Brain microvascular endothelial cell (primary cell): ENCODE data around the gene KIF13A.

Experiments
- DNase-seq: peaks from one replicate; pipeline ENCODE4 v3.0.0-alpha.2; 2020
- H3K27ac ChIP-seq: fragments of 250-450 bp; sonication (Bioruptor Pico); 2 replicates; pipeline ENCODE4 v1.5.1; 2020; ENCODE audit warnings: mild to moderate bottlenecking, moderate library complexity
- H3K27me3 ChIP-seq: fragments of 250-450 bp; sonication (Bioruptor Pico); replicated peaks from 2 replicates; pipeline ENCODE4 v1.5.1; 2020; ENCODE audit warnings: mild to moderate bottlenecking
- H3K36me3 ChIP-seq: fragments of 250-450 bp; sonication (Bioruptor Pico); replicated peaks from 2 replicates; pipeline ENCODE4 v1.5.1; 2020; ENCODE audit warnings: mild to moderate bottlenecking
- H3K4me3 ChIP-seq: 2 replicates; pipeline ENCODE4 v1.5.1; 2011; ENCODE audit warnings: low read depth, mild to moderate bottlenecking, control low read depth, low read length, moderate library complexity
- CTCF ChIP-seq: IDR thresholded peaks from 2 replicates; pipeline ENCODE4 v1.5.1; 2011; ENCODE audit warnings: low read depth, mild to moderate bottlenecking, moderate library complexity, low read length, control low read depth, inconsistent platforms; ENCODE audit errors: missing control alignments
- in situ Hi-C: cut with HindIII; loops from 2 replicates; pipeline ENCODE4 v1.10.0; 2017; ENCODE audit warnings: low sequenced_read_pairs, low pct_ligation_motif_present

KIF13A gene

DNA sequence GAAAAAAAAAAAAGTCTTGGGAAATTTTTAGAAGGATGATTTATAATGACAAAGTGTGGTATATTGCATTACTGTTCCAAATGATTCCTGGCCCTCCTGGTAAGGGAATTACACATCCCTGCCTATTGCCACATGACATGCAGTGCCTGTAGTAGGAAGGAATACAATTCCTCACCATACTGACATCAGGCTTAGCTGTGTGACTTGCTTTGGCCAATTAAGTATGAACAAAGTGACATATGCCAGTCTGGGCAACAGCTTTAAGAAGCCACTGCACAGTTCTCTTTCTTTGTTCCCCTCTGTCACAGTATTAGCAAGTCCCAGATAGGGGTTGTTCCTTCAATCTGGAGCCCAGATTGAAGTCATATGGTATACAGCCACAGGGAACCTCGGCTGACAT lies 100.5 kb downstream of the KIF13A start:
- no peak overlapping the region for H3K27ac ChIP-seq
- no peak for TF ChIP-seq CTCF
- DNase-seq = no peak
- H3K4me3 ChIP-seq = no peak overlapping the region
- H3K27me3 ChIP-seq = no peaks in the 10 kb centered on the region
- in situ Hi-C loops = no loop called here
- H3K36me3 ChIP-seq = no peaks in the 10 kb centered on the region

- TF ChIP-seq CTCF = no peak
- H3K36me3 ChIP-seq = no peaks in the 10 kb centered on the region
- DNase-seq = no peak
- in situ Hi-C loops = no loop called here
- no peaks in the 10 kb centered on the region for H3K27me3 ChIP-seq
- H3K4me3 ChIP-seq = no peak overlapping the region
- H3K27ac ChIP-seq = no peak overlapping the region
These were observed 101.4 kb downstream of the KIF13A start for GRCh38 chr6:17885889-17886576.

DNA sequence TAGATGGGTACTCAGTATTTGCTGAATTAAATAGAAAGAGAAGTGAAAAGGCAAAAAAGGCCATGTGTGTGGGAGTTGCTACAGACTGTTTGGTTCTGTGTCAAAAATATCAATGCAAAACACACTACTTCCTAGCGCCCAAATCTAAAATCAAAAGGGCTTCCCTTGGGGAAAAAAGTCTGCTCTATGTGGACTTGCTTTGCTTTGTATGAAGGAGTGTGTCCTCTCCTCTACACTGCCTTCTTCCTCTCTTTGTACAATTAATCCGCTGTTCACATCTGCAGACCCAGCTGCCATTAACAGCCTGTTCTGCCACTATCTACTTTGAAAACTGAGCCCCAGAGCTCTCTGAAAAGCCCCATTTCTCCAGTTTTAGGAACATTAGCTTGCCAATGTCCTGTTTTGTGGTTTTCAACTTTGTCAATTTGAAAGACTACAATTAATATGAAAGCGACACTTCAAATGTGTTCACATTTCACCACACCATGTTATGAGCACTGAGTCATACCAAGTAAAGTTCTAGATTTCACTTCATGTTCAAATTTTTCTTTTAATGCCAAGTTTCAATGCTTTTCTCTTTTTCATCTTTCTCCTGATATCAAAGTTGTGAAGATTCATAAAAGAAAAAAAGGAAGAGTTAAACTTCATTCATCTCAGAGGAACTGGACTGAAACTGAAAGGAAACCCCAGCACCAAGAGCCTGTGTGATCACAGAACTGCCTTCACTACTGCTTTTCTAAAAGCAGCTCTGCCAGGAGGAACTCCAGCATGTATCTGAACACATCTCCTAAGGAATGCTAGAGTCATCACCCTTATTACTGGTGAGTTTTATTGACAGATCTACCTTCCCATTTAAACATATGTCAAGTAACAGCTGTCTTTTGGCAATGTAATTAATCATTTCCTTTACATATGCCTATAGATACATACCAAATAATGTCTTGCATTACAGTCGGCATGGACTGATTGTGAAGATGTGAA lies 102.6 kb downstream of the KIF13A start:
- DNase-seq = no peak
- Histone ChIP-seq H3K4me3 (no peak overlapping the region), H3K27ac (no peak overlapping the region), H3K27me3 (no peaks in the 10 kb centered on the region), H3K36me3 (no peaks in the 10 kb centered on the region)
- in situ Hi-C loops = no loop called here
- no peak for TF ChIP-seq CTCF

DNA sequence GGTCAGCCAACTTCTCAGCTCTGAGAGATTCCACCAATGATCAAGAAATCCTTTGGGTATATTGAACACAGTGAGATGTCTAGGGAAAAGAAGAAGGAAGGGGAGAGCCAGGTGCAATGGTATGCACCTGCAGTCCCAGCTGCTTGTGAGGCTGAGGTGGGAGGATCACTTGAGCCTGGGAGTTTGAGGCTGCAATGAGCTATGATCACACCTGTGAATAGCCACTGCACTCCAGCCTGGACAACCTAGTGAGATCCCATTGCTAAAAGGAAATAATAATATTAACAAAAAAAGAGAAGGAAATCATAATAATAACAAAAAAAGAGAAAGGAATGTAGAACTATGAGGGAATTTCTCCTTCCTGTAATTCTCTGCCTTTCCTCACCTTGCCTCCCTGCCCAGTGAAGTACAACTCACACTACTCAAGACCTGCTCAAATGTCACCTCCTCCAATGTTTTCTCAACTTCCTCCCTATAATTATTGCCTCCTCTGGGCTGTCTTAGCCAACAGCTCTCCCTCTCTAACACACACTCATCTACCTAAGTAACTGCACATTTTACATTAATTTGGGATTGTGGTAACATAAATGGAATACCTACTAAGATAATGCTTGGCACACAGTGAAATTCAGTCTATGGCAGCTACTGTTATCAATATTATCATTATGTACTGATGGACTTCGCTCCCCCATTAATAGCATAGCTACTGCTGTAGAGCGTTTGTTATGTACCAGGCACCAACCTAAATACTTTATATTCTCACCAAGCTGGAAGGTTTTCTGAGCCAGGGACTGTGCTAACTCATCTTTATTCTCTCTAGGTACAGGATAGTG lies 103.6 kb downstream of the KIF13A start:
- H3K36me3 ChIP-seq = no peaks in the 10 kb centered on the region
- no peak overlapping the region for H3K4me3 ChIP-seq
- TF ChIP-seq CTCF = no peak
- in situ Hi-C loops = no loop called here
- no peak for DNase-seq
- H3K27me3 ChIP-seq = no peaks in the 10 kb centered on the region
- H3K27ac ChIP-seq = no peak overlapping the region

DNA sequence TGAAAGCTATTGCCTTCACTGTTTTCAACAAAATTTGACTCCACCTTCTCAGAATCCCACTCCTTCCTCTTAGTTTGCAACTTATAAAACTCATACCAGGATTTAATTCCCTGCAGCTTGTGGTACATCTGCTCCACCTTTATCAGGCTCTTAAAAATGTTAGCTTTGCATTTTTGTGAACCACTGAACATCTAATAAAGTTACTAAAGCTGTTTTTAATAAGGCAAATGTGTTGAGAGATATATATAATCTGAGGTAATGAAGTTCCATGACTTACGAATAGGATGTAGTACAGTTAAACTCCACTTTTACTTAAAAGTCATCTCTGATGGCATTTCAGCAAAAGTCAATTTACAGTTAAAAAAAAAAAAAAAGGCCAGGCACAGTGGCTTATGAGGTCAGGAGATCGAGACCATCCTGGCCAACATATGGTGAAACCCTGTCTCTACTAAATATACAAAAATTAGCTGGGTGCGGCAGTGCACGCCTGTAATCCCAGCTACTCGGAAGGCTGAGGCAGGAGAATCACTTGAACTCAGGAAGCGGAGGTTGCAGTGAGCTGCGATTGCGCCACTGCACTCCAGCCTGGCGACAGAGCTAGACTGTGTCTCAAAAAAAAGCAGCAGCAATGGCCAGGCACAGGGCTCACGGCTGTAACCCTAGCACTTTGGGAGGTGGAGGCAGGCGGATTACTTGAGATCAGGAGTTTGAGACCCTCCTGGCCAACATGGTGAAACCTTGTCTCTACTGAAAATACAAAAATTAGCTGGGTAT lies 106.2 kb downstream of the KIF13A start:
- H3K27me3 ChIP-seq = no peaks in the 10 kb centered on the region
- no peak for TF ChIP-seq CTCF
- H3K27ac ChIP-seq = no peak overlapping the region
- no peaks in the 10 kb centered on the region for H3K36me3 ChIP-seq
- in situ Hi-C loops = no loop called here
- no peak overlapping the region for H3K4me3 ChIP-seq
- no peak for DNase-seq
